ENCODE measurements around the gene ZNF493.

The ZNF493 gene

DNA sequence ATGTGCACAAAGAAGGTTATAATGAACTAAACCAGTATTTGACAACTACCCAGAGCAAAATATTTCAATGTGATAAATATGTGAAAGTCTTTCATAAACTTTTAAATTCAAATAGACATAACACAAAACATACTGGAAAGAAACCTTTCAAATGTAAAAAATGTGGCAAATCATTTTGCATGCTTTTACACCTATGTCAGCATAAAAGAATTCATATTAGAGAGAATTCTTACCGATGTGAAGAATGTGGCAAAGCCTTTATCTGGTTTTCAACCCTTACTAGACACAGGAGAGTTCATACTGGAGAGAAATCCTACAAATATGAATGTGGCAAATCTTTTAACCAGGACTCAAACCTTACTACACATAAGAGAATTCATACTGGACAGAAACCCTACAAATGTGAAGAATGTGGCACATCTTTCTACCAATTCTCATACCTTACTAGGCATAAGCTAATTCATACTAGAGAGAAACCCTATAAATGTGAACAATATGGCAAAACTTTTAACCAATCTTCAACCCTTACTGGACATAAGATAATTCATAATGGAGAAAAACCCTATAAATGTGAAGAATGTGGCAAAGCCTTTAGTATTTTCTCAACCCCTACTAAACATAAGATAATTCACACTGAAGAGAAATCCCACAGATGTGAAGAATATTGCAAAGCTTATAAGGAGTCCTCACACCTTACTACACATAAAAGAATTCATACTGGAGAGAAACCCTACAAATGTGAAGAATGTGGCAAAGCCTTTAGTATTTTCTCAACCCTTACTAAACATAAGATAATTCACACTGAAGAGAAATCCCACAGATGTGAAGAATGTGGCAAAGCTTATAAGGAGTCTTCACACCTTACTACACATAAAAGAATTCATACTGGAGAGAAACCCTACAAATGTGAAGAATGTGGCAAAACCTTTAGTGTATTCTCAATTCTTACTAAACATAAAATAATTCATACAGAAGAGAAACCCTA is 26.4 kb downstream of the ZNF493 start:
- no peak for FAIRE-seq
- no peak for DNase-seq (ENCODE audit: insufficient read length)
- TF ChIP-seq POLR2A (IDR thresholded peaks at IDR 0.05; ENCODE audit: low read depth, low read length), result no peak
- TF ChIP-seq POLR2AphosphoS5 (IDR thresholded peaks at IDR 0.05; ENCODE audit: low read depth, low read length), result no peak

GRCh38 chr19:21430675-21431074 is 33.7 kb downstream of the ZNF493 start:
- TF ChIP-seq POLR2A (IDR thresholded peaks at IDR 0.05; ENCODE audit: low read depth, low read length) (no peak), POLR2AphosphoS5 (IDR thresholded peaks at IDR 0.05; ENCODE audit: low read depth, low read length) (no peak)
- FAIRE-seq (no peak), DNase-seq (ENCODE audit: insufficient read length) (no peak)

GRCh38 chr19:21432590-21432989 is 35.7 kb downstream of the ZNF493 start:
- TF ChIP-seq POLR2A (IDR thresholded peaks at IDR 0.05; ENCODE audit: low read depth, low read length) (no peak), POLR2AphosphoS5 (IDR thresholded peaks at IDR 0.05; ENCODE audit: low read depth, low read length) (no peak), TAF1 (IDR thresholded peaks at IDR 0.05; ENCODE audit: borderline replicate concordance, low read depth, low read length) (no peak)
- DNase-seq (ENCODE audit: insufficient read length) (no peak), FAIRE-seq (no peak)

DNA sequence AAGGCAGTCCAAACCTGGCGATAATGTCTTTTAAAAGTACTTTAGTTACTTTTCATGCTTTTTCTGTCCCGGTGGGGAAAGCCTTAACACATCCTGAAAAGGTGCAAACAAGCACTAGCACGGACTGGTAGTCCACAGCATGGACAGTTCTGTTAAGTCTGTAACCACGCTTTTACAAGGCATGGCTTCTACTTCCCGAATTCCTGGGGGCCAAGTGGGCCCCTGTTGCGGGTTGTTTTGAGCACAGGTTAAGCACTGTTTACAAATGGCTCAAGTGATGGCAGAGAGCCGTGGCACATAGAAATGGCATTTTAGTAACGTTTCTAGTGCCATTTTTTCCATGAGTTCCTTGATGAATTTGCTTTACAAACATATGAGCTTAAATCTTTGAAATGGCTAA is 37.6 kb downstream of the ZNF493 start:
- TF ChIP-seq TAF1 (IDR thresholded peaks at IDR 0.05; ENCODE audit: borderline replicate concordance, low read depth, low read length), result no peak
- no peak for TF ChIP-seq POLR2A (IDR thresholded peaks at IDR 0.05; ENCODE audit: low read depth, low read length)
- TF ChIP-seq POLR2AphosphoS5 (IDR thresholded peaks at IDR 0.05; ENCODE audit: low read depth, low read length), result no peak
- DNase-seq (ENCODE audit: insufficient read length) (no peak), FAIRE-seq (no peak)

- no peak for FAIRE-seq
- TF ChIP-seq POLR2A (IDR thresholded peaks at IDR 0.05; ENCODE audit: low read depth, low read length), result no peak
- no peak for TF ChIP-seq POLR2AphosphoS5 (IDR thresholded peaks at IDR 0.05; ENCODE audit: low read depth, low read length)
- no peak for TF ChIP-seq TAF1 (IDR thresholded peaks at IDR 0.05; ENCODE audit: borderline replicate concordance, low read depth, low read length)
- DNase-seq (ENCODE audit: insufficient read length), result no peak
Measured at GRCh38 chr19:21434967-21435544, 38.1 kb downstream of the ZNF493 start.

GRCh38 chr19:21439201-21439751 is 42.3 kb downstream of the ZNF493 start:
- FAIRE-seq, result no peak
- no peak for TF ChIP-seq POLR2A (IDR thresholded peaks at IDR 0.05; ENCODE audit: low read depth, low read length)
- TF ChIP-seq TAF1 (IDR thresholded peaks at IDR 0.05; ENCODE audit: borderline replicate concordance, low read depth, low read length), result no peak
- TF ChIP-seq POLR2AphosphoS5 (IDR thresholded peaks at IDR 0.05; ENCODE audit: low read depth, low read length), result no peak
- DNase-seq (ENCODE audit: insufficient read length), result no peak

- TF ChIP-seq POLR2A (IDR thresholded peaks at IDR 0.05; ENCODE audit: low read depth, low read length) (no peak), TAF1 (IDR thresholded peaks at IDR 0.05; ENCODE audit: borderline replicate concordance, low read depth, low read length) (no peak)
- FAIRE-seq, result no peak
Measured at GRCh38 chr19:21440321-21440720, 43.4 kb downstream of the ZNF493 start.

DNA sequence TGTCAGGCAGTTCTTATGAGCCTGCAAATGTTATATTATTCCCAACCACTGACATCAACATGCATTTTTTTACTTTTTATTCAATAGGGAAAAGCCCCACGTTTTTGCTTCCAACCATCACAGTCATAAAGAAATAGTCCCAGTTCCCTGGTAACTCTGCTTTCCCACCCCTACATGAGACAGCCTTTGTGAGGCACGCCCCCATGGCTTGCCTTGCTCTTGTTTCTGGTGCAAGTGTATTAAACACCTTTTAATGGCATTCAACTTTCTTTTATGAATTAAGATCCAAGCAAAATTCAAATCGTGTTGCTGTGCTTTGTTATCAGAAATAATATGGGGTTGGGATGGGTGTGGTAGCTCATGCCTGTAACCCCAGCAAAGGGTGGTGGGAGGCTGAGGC is 54.3 kb downstream of the ZNF493 start:
- no peak for DNase-seq (ENCODE audit: insufficient read length)
- no peak for FAIRE-seq
- TF ChIP-seq POLR2AphosphoS5 (IDR thresholded peaks at IDR 0.05; ENCODE audit: low read depth, low read length) (no peak), TAF1 (IDR thresholded peaks at IDR 0.05; ENCODE audit: borderline replicate concordance, low read depth, low read length) (no peak), POLR2A (IDR thresholded peaks at IDR 0.05; ENCODE audit: low read depth, low read length) (no peak)

More at GRCh38 chr19:21440321-21440720, 43.4 kb downstream of the ZNF493 start:
- DNase-seq (ENCODE audit: insufficient read length), result no peak

- DNase-seq (ENCODE audit: insufficient read length) (no peak), FAIRE-seq (no peak)
- TF ChIP-seq POLR2A (IDR thresholded peaks at IDR 0.05; ENCODE audit: low read depth, low read length), result no peak
- no peak for TF ChIP-seq POLR2AphosphoS5 (IDR thresholded peaks at IDR 0.05; ENCODE audit: low read depth, low read length)
- TF ChIP-seq TAF1 (IDR thresholded peaks at IDR 0.05; ENCODE audit: borderline replicate concordance, low read depth, low read length), result no peak
Measured at GRCh38 chr19:21454901-21455300, 58.0 kb downstream of the ZNF493 start.

GRCh38 chr19:21460686-21461085 is 63.8 kb downstream of the ZNF493 start:
- no peak for FAIRE-seq
- TF ChIP-seq POLR2AphosphoS5 (IDR thresholded peaks at IDR 0.05; ENCODE audit: low read depth, low read length) (no peak), TAF1 (IDR thresholded peaks at IDR 0.05; ENCODE audit: borderline replicate concordance, low read depth, low read length) (no peak), POLR2A (IDR thresholded peaks at IDR 0.05; ENCODE audit: low read depth, low read length) (no peak)
- no peak for DNase-seq (ENCODE audit: insufficient read length)

DNA sequence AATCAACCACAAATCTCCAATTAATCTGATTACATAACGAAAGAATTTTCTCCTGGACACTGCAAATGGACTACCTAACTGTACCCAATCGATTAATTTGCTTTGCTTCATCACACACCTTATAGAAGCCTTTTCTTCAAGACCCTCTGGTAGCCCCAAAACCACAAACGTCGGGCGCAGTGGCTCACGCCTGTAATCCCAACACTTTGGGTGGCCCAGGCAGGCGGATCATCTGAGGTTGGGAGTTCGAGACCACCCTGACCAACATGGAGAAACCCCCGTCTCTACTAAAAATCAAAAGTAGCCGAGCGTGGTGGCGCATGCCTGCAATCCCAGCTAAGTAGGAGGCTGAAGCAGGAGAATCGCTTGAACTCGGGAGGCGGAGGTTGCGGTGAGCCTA is 65.6 kb downstream of the ZNF493 start:
- DNase-seq (ENCODE audit: insufficient read length) (no peak), FAIRE-seq (no peak)
- no peak for TF ChIP-seq TAF1 (IDR thresholded peaks at IDR 0.05; ENCODE audit: borderline replicate concordance, low read depth, low read length)
- no peak for TF ChIP-seq POLR2A (IDR thresholded peaks at IDR 0.05; ENCODE audit: low read depth, low read length)
- TF ChIP-seq POLR2AphosphoS5 (IDR thresholded peaks at IDR 0.05; ENCODE audit: low read depth, low read length), result no peak
